Measurements from ENCODE around the gene VPS26A. TPM values are rescaled to one million over a fixed set of nuclear protein-coding genes. Genes with fewer than 3 reads are reported as not detected.

VPS26A gene
- total RNA-seq, 1 experiment from 2014 or later = 90.0 TPM

DNA sequence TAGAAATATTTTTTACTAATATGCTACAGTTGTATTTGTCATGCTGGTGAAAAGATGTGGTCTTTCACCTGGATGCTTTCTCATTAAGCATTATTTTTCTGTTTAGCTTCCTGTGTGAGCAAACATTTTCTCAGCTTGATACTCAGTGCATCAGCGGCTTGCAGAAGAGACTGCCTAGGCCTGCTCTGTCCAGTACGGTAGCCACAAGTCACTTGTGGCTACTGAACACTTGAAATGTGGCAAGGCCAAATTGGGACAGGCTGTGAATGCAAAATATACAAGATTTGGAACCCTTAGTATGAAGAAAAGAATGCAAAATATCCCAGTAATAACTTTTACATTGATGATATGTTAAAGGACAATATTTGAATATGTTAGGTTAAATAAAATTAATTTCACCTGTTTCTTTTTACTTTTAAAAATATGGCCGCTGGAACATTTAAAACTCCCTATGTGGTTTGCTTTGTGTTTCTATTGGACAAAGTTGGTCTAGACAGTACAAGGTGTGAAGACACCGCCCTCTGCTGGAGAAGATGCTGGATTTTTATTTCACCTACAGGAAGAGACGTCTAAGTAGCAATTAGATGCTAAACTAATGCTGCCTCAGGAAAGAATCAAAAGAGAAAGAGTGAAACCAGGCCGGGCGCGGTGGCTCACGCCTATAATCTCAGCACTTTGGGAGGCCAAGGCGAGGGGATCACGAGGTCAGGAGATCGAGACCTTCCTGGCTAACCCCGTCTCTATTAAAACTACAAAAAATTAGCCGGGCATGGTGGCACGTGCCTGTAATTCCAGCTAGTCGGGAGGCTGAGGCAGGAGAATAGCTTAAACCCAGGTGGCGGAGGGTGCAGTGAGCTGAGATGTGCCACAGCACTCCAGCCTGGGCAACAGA, 30.8 kb upstream of the VPS26A start:
- no peaks in the 10 kb centered on the region for H4K20me1 ChIP-seq (ENCODE audit: insufficient read depth)
- BruUV-seq (replicated peaks) = no TSS peak
- TF ChIP-seq, protein P1, sequence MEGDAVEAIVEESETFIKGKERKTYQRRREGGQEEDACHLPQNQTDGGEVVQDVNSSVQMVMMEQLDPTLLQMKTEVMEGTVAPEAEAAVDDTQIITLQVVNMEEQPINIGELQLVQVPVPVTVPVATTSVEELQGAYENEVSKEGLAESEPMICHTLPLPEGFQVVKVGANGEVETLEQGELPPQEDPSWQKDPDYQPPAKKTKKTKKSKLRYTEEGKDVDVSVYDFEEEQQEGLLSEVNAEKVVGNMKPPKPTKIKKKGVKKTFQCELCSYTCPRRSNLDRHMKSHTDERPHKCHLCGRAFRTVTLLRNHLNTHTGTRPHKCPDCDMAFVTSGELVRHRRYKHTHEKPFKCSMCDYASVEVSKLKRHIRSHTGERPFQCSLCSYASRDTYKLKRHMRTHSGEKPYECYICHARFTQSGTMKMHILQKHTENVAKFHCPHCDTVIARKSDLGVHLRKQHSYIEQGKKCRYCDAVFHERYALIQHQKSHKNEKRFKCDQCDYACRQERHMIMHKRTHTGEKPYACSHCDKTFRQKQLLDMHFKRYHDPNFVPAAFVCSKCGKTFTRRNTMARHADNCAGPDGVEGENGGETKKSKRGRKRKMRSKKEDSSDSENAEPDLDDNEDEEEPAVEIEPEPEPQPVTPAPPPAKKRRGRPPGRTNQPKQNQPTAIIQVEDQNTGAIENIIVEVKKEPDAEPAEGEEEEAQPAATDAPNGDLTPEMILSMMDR (conservative IDR thresholded peaks at IDR 0.05) = peak; percentile 94
- no peak for TF ChIP-seq EZH2 (IDR thresholded peaks at IDR 0.05; ENCODE audit: low read depth)
- H3K27me3 ChIP-seq (ENCODE audit: insufficient read depth, low read depth) = no peaks in the 10 kb centered on the region
- peak overlapping the region; percentile 33 for H3K4me2 ChIP-seq
- peaks cover 9% of the 10 kb centered on the region; the same call in 1 of the 2 replicates for H3K79me2 ChIP-seq (ENCODE audit: low read depth)
- H3F3A ChIP-seq (ENCODE audit: insufficient read depth, low read depth) = no peaks in the 10 kb centered on the region; the same call in 1 of the 2 replicates
- DNase-seq = peak; percentile 73 to 77
- CTCF ChIA-PET = interaction anchor here (0.5 to 3.3 kb wide), 3 partner anchors 20 to 88 kb away, joined by 3 to 19 read pairs (median 6); no protein-coding TSS in a partner anchor
- H3K9me2 ChIP-seq (ENCODE audit: insufficient read depth) = no peaks in the 10 kb centered on the region
- intact Hi-C loops (cut with micrococcal nuclease; ENCODE audit: unreplicated experiment) = loop anchor here (1.0 to 5.0 kb wide), 5 partner anchors 88 to 544 kb away; no protein-coding TSS in a partner anchor
- H3K36me3 ChIP-seq (ENCODE audit: low read depth) = no peaks in the 10 kb centered on the region
- H3K27ac ChIP-seq = no peak overlapping the region
- H2AFZ ChIP-seq = peak overlapping the region; percentile 42
- peaks cover 7% of the 10 kb centered on the region; the same call in 1 of the 2 replicates for H3K4me1 ChIP-seq (replicated peaks; ENCODE audit: insufficient read depth)
- no peaks in the 10 kb centered on the region for H3K9me3 ChIP-seq (ENCODE audit: insufficient read depth, low read depth)
- H3K4me3 ChIP-seq = no peak overlapping the region
- POLR2A ChIA-PET (ENCODE audit: unreplicated experiment) = interaction anchor here (0.6 kb wide), 1 partner anchor 17 kb away, joined by 3 read pairs; no protein-coding TSS in a partner anchor

DNA sequence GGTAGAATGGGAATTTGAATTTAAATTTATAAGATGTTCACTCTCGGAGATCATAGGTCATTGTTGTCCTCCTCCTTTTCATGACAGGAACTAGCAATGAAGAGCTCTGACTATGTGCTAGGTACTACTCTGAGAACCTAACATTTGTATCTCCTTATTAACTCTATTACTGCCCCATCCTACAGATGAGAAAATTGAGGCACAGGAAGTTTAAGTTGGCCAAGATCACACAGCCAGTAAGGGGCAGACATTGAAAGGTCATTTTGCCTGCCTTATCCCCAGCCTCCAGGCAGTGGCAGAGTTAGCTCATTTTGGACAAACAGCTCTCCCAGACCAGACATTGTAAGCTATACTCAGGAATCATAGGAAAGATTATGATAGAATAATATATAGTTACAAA, 30.0 kb upstream of the VPS26A start:
- Histone ChIP-seq H4K20me1 (ENCODE audit: insufficient read depth) (no peaks in the 10 kb centered on the region), H3K9me3 (ENCODE audit: insufficient read depth, low read depth) (no peaks in the 10 kb centered on the region), H3K4me3 (no peak overlapping the region), H2AFZ (no peak overlapping the region), H3K36me3 (ENCODE audit: low read depth) (no peaks in the 10 kb centered on the region), H3K79me2 (ENCODE audit: low read depth) (peaks cover 9% of the 10 kb centered on the region; the same call in 1 of the 2 replicates), H3F3A (ENCODE audit: insufficient read depth, low read depth) (no peaks in the 10 kb centered on the region; the same call in 1 of the 2 replicates), H3K27ac (no peak overlapping the region), H3K9me2 (ENCODE audit: insufficient read depth) (no peaks in the 10 kb centered on the region), H3K4me2 (no peak overlapping the region), H3K4me1 (replicated peaks; ENCODE audit: insufficient read depth) (peaks cover 7% of the 10 kb centered on the region; the same call in 1 of the 2 replicates), H3K27me3 (ENCODE audit: insufficient read depth, low read depth) (no peaks in the 10 kb centered on the region)
- BruUV-seq (replicated peaks) = no TSS peak
- CTCF ChIA-PET = interaction anchor here (0.6 to 3.3 kb wide), 2 partner anchors 21 to 89 kb away, joined by 16 to 19 read pairs; no protein-coding TSS in a partner anchor
- no peak for TF ChIP-seq EZH2 (IDR thresholded peaks at IDR 0.05; ENCODE audit: low read depth)
- intact Hi-C loops (cut with micrococcal nuclease; ENCODE audit: unreplicated experiment) = loop anchor here (1.0 to 5.0 kb wide), 6 partner anchors 89 to 543 kb away; no protein-coding TSS in a partner anchor
- POLR2A ChIA-PET (ENCODE audit: unreplicated experiment) = interaction anchor here (0.6 kb wide), 1 partner anchor 16 kb away, joined by 3 read pairs; no protein-coding TSS in a partner anchor
- no peak for DNase-seq

DNA sequence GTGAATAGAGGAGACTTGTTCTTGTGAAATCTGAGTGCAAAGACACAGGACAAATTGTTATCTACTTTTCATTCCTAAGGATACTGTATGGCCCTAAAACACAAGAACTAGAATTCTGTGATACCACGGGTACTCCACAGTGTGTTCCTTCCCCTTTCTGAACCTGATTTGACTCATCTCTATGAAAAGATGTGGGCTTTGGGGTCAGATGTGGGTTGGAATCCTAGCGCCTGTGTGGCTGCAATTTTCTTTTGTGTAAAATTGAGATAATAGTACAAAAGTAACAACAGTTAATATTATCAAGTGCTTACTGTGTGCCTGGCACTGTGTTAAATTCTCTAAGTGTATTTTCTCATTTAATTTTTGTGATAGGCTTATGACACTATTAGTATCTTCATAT, 27.9 kb upstream of the VPS26A start:
- Histone ChIP-seq H3K4me2 (no peak overlapping the region), H3F3A (ENCODE audit: insufficient read depth, low read depth) (no peaks in the 10 kb centered on the region; the same call in 1 of the 2 replicates), H4K20me1 (ENCODE audit: insufficient read depth) (no peaks in the 10 kb centered on the region), H3K27me3 (ENCODE audit: insufficient read depth, low read depth) (no peaks in the 10 kb centered on the region), H3K4me1 (replicated peaks; ENCODE audit: insufficient read depth) (peaks cover 7% of the 10 kb centered on the region; the same call in 1 of the 2 replicates), H3K27ac (no peak overlapping the region), H3K9me3 (ENCODE audit: insufficient read depth, low read depth) (no peaks in the 10 kb centered on the region), H3K9me2 (ENCODE audit: insufficient read depth) (no peaks in the 10 kb centered on the region), H2AFZ (no peak overlapping the region), H3K79me2 (ENCODE audit: low read depth) (no peaks in the 10 kb centered on the region), H3K36me3 (ENCODE audit: low read depth) (no peaks in the 10 kb centered on the region), H3K4me3 (no peak overlapping the region)
- intact Hi-C loops (cut with micrococcal nuclease; ENCODE audit: unreplicated experiment) = no loop called here
- DNase-seq = no peak
- no TSS peak for BruUV-seq (replicated peaks)
- TF ChIP-seq EZH2 (IDR thresholded peaks at IDR 0.05; ENCODE audit: low read depth) = no peak
- TF ChIP-seq, protein P1 (conservative IDR thresholded peaks at IDR 0.05) = no peak
- CTCF ChIA-PET = interaction anchor here (1.4 kb wide), 1 partner anchor 87 kb away, joined by 5 read pairs; no protein-coding TSS in a partner anchor
- POLR2A ChIA-PET (ENCODE audit: unreplicated experiment) = no interaction called here
